HepG2 (cell line): Measurements from ENCODE around the gene TRNP1. TPM values are rescaled to one million over a fixed set of nuclear protein-coding genes. Genes with fewer than 3 reads are reported as not detected.

Experiments
- ATAC-seq: fragments of 200-7000 bp; cut with Tn5 transposase; 3 replicates; pipeline ENCODE4 v1.9.1; 2020; ENCODE audit warnings: mild to moderate bottlenecking, moderate library complexity
- BruUV-seq: library from RNA; stranded (reverse); fragments of 400-500 nt; replicated peaks from 2 replicates; lab custom pipeline; 2021; lab: Mats Ljungman, UMichigan
- CTCF ChIA-PET: fragments of 300-600 bp; formaldehyde crosslinking; extraction: SDS; loops from one replicate; lab custom pipeline; 2021; ENCODE audit warnings: low total read pairs, inconsistent platforms, low intra/inter-chr PET ratio; lab: Yijun Ruan, JAX
- POLR2A ChIA-PET: fragments of 350-600 bp; sonication (Branson Sonifier 250); formaldehyde crosslinking; loops from one replicate; lab custom pipeline; 2020; ENCODE audit warnings: antibody characterized with exemption, inconsistent platforms; lab: Yijun Ruan, JAX
- DNase-seq: peaks from one replicate; pipeline ENCODE4 v3.0.0-alpha.2; 2015; ENCODE audit warnings: low spot score
- FAIRE-seq: peaks from 3 replicates; lab custom pipeline; 2011; peaks lifted over from hg19 to GRCh38; lab: Jason Lieb, UNC
- H2AFZ ChIP-seq: one replicate; pipeline ENCODE4 v1.6.1; 2011; ENCODE audit warnings: low read length, inconsistent platforms
- H3K27ac ChIP-seq: fragments of 300-600 bp; 3 replicates; pipeline ENCODE4 v1.8.0; 2011; ENCODE audit warnings: mixed run types, mild to moderate bottlenecking, mixed read lengths, low read length, inconsistent platforms; ENCODE audit not compliant: insufficient read depth; ENCODE audit errors: extremely low read length
- H3K27me3 ChIP-seq, 2 experiments: fragments of 200-600 bp in 1 of 2; 2 replicates in 1 of 2; 3 replicates in 1 of 2; pipeline versions ENCODE4 v1.6.0 to v1.8.0; 2011; ENCODE audit warnings: low read length in 2 of 2, mild to moderate bottlenecking in 2 of 2, moderate library complexity in 2 of 2, inconsistent platforms in 1 of 2; ENCODE audit not compliant: insufficient read depth in 2 of 2, control insufficient read depth in 1 of 2
- H3K36me3 ChIP-seq, 2 experiments: fragments of 200-600 bp in 1 of 2; replicated peaks in 1 of 2; 2 replicates in 1 of 2; 3 replicates in 1 of 2; pipeline versions ENCODE4 v1.5.1 to v1.8.0; 2011; ENCODE audit warnings: low read length in 2 of 2, inconsistent platforms in 1 of 2; ENCODE audit not compliant: insufficient read depth in 2 of 2, control insufficient read depth in 1 of 2
- H3K4me1 ChIP-seq: 2 replicates; pipeline ENCODE4 v1.5.1; 2012; ENCODE audit warnings: low read length, inconsistent platforms; ENCODE audit not compliant: insufficient read depth
- H3K4me2 ChIP-seq: 2 replicates; pipeline ENCODE4 v1.6.0; 2011; ENCODE audit warnings: low read depth, low read length, inconsistent platforms
- H3K4me3 ChIP-seq, 3 experiments: fragments of 200-600 bp in 1 of 3; sonication (generic), shearing (Covaris generic) in 1 of 3; replicated peaks in 1 of 3; 2 replicates each; pipeline ENCODE4 v1.5.1; 2011 to 2016; ENCODE audit warnings: low read length in 3 of 3, inconsistent platforms in 2 of 3, low read depth in 2 of 3, mild to moderate bottlenecking in 2 of 3, control low read depth in 1 of 3, mixed read lengths in 1 of 3; ENCODE audit not compliant: insufficient read depth in 1 of 3
- H3K79me2 ChIP-seq: one replicate; pipeline ENCODE4 v1.6.1; 2011; ENCODE audit warnings: low read length, inconsistent platforms; ENCODE audit not compliant: insufficient read depth
- H3K9ac ChIP-seq: 2 replicates; pipeline ENCODE4 v1.6.0; 2011; ENCODE audit warnings: mild to moderate bottlenecking, low read depth, low read length, inconsistent platforms; ENCODE audit not compliant: insufficient read depth
- H3K9me3 ChIP-seq: 2 replicates; pipeline ENCODE4 v1.5.1; 2012; ENCODE audit warnings: mild to moderate bottlenecking, low read length
- H4K20me1 ChIP-seq: 2 replicates; pipeline ENCODE4 v1.6.0; 2011; ENCODE audit warnings: inconsistent platforms, mild to moderate bottlenecking, low read length, moderate library complexity; ENCODE audit not compliant: insufficient read depth
- DPF2 ChIP-seq: sonication (generic); formaldehyde crosslinking; IDR thresholded peaks from 2 replicates; pipeline ENCODE4 v1.4.0; 2020; ENCODE audit warnings: mild to moderate bottlenecking, low read depth, missing genetic modification reagents, borderline replicate concordance
- GABPB1 ChIP-seq: IDR thresholded peaks from 2 replicates; pipeline ENCODE4 v1.6.1; 2016; ENCODE audit warnings: mild to moderate bottlenecking, missing genetic modification reagents, moderate library complexity, missing compliant biosample characterization
- HOXA7 ChIP-seq: sonication (generic); formaldehyde crosslinking; IDR thresholded peaks from 2 replicates; pipeline ENCODE4 v1.8.1; 2022; ENCODE audit warnings: mild to moderate bottlenecking, missing genetic modification reagents, moderate library complexity
- NONO ChIP-seq, 2 experiments: fragments of 450-650 bp in 1 of 2; sonication (generic) in 1 of 2; formaldehyde crosslinking in 1 of 2; IDR thresholded peaks in 1 of 2; conservative IDR thresholded peaks in 1 of 2; 2 replicates each; pipeline versions ENCODE4 v1.6.1 to v1.8.0; 2017 to 2022; ENCODE audit warnings: mild to moderate bottlenecking in 1 of 2, missing genetic modification reagents in 1 of 2, moderate library complexity in 1 of 2
- POLR2A ChIP-seq, 2 experiments: IDR thresholded peaks; 2 replicates each; pipeline ENCODE4 v1.6.1; 2011; ENCODE audit warnings: low read depth in 2 of 2, low read length in 2 of 2, mild to moderate bottlenecking in 1 of 2, moderate library complexity in 1 of 2; ENCODE audit not compliant: insufficient read depth in 1 of 2
- POLR2G ChIP-seq: fragments of 200-400 bp; formaldehyde crosslinking; IDR thresholded peaks from 2 replicates; pipeline ENCODE4 v1.6.1; 2018; ENCODE audit warnings: mild to moderate bottlenecking, low read depth, low read length, moderate library complexity
- ZC3H13 ChIP-seq: sonication (generic); formaldehyde crosslinking; IDR thresholded peaks from 2 replicates; pipeline ENCODE4 v1.8.1; 2023; ENCODE audit warnings: mild to moderate bottlenecking, missing genetic modification reagents, moderate library complexity
- ZFP91 ChIP-seq: sonication (generic); formaldehyde crosslinking; IDR thresholded peaks from 2 replicates; pipeline ENCODE4 v1.9.0; 2022; ENCODE audit warnings: missing genetic modification reagents, mild to moderate bottlenecking, borderline replicate concordance
- ZNF230 ChIP-seq: sonication (generic); formaldehyde crosslinking; IDR thresholded peaks from 2 replicates; pipeline ENCODE4 v1.4.0; 2020; ENCODE audit warnings: mild to moderate bottlenecking, missing genetic modification reagents
- ZNF34 ChIP-seq: sonication (generic); formaldehyde crosslinking; IDR thresholded peaks from 2 replicates; pipeline ENCODE4 v1.4.0; 2020; ENCODE audit warnings: mild to moderate bottlenecking, missing genetic modification reagents, borderline replicate concordance
- ZNF510 ChIP-seq: sonication (generic); formaldehyde crosslinking; IDR thresholded peaks from 2 replicates; pipeline ENCODE4 v1.4.0; 2020; ENCODE audit warnings: low read depth, mild to moderate bottlenecking, missing genetic modification reagents
- ZNF557 ChIP-seq: sonication (generic); formaldehyde crosslinking; IDR thresholded peaks from 2 replicates; pipeline ENCODE4 v1.4.0; 2020; ENCODE audit warnings: missing genetic modification reagents
- ZNF691 ChIP-seq: sonication (generic); formaldehyde crosslinking; IDR thresholded peaks from 2 replicates; pipeline ENCODE4 v1.4.0; 2020; ENCODE audit warnings: missing genetic modification reagents, low read depth, mild to moderate bottlenecking, borderline replicate concordance
- ZNF720 ChIP-seq: sonication (generic); formaldehyde crosslinking; IDR thresholded peaks from 2 replicates; pipeline ENCODE4 v1.4.0; 2020; ENCODE audit warnings: missing genetic modification reagents
- WGBS: methylation state at CpG from one replicate; pipeline ENCODE4 v1.1.6; 2017; ENCODE audit warnings: low lambda C conversion rate; 5-methylcytosine and 5-hydroxymethylcytosine counted together
- in situ Hi-C: cut with HindIII; loops from 2 replicates; pipeline ENCODE4 v1.10.0; 2017; ENCODE audit warnings: low pct_unique_long_range_greater_than_20kb; ENCODE audit not compliant: extremely low pct_ligation_motif_present
- intact Hi-C: fragments of 100-400 bp; cut with micrococcal nuclease; formaldehyde crosslinking; loops from one replicate; pipeline ENCODE4 v1.10.0; 2022; ENCODE audit not compliant: unreplicated experiment
- polyA plus RNA-seq, 8 experiments: library from polyadenylated mRNA; depleted of rRNA in 3 of 8; stranded (reverse) in 7 of 8; unstranded in 1 of 8; fragments of >200 nt; fragmentation: Illumina TruSeq in 4 of 8; extraction: Trizol in 4 of 8; gene quantifications; 2 replicates each; pipeline versions ENCODE4 v1.2.1 to v1.2.3, GENCODE V29; 2011 to 2016; ENCODE audit warnings: low read depth in 4 of 8, missing spikeins in 1 of 8, mixed read lengths in 1 of 8; ENCODE audit not compliant: insufficient read depth in 1 of 8
- total RNA-seq, 5 experiments: library from RNA; depleted of rRNA; stranded (reverse); fragments of >200 nt; fragmentation: Illumina TruSeq; extraction: Trizol; gene quantifications; 2 replicates each; pipeline ENCODE4 v1.2.3, GENCODE V29; 2016; ENCODE audit warnings: low read depth in 1 of 5
- TF ChIP-seq, protein P1 (sequence below): sonication (generic); formaldehyde crosslinking; conservative IDR thresholded peaks from 2 replicates; pipeline ENCODE4 v1.8.1; 2023; ENCODE audit warnings: missing genetic modification reagents
- TF ChIP-seq, protein P2 (sequence below): sonication (generic); formaldehyde crosslinking; IDR thresholded peaks from 2 replicates; pipeline ENCODE4 v1.4.0; 2020; ENCODE audit warnings: missing genetic modification reagents

TRNP1 gene
- total and polyA plus RNA-seq, 2 of the 13 experiments (the other 11 are each of a cell fraction or from before 2014, with no cell fraction given): 42.0 to 158 TPM

- POLR2A ChIA-PET: interaction anchor here (1.2 to 2.6 kb wide), 5 partner anchors 8 to 91 kb away, joined by 3 to 9 read pairs (median 8); partner anchors contain the start of genes NR0B2 and TENT5B
- no peaks in the 10 kb centered on the region for H3K9me3 ChIP-seq
- H3K27me3 ChIP-seq: no peaks in the 10 kb centered on the region
- in situ Hi-C loops (no loop called here), intact Hi-C loops (no loop called here)
- CTCF ChIA-PET: no interaction called here
- no peak for DNase-seq
- BruUV-seq: no TSS peak
- H3K4me1 ChIP-seq: peaks cover 61% of the 10 kb centered on the region
- no peaks in the 10 kb centered on the region for H3K36me3 ChIP-seq
- no peak overlapping the region for H2AFZ ChIP-seq
- peaks cover 23% of the 10 kb centered on the region for H4K20me1 ChIP-seq
- H3K4me2 ChIP-seq: peak overlapping the region; percentile 64
- peak; percentile 18 for ATAC-seq
- WGBS: 46% methylated on average over 4 of the region's 10 CpGs
- FAIRE-seq: no peak
- H3K79me2 ChIP-seq: no peaks in the 10 kb centered on the region
- peak overlapping the region in 1 of 3 experiments; percentile 32; a peak in 1 of 6 replicates for H3K4me3 ChIP-seq
- no peak overlapping the region for H3K27ac ChIP-seq
- H3K9ac ChIP-seq: no peak overlapping the region
- TF ChIP-seq POLR2G: peak; percentile 36; the same call in 1 of the 2 replicates
- peak; percentile 55; the same call in 1 of the 2 replicates for TF ChIP-seq ZNF34 (CRISPR knock-in tag)
- 0 out of 2 replicates have a peak, but pooled peaks have one; percentile 29 for TF ChIP-seq ZNF691 (CRISPR knock-in tag)
- no peak for TF ChIP-seq NONO (IDR thresholded peaks at IDR 0.05)
- TF ChIP-seq NONO (CRISPR knock-in tag; conservative IDR thresholded peaks at IDR 0.05): no peak
- no peak for TF ChIP-seq ZNF230
- peak; percentile 6; the same call in 1 of the 2 replicates for TF ChIP-seq ZFP91
- no peak for TF ChIP-seq DPF2 (CRISPR knock-in tag)
- TF ChIP-seq ZC3H13 (CRISPR knock-in tag): peak; percentile 36; the same call in 1 of the 2 replicates
- no peak for TF ChIP-seq ZNF720 (CRISPR knock-in tag)
- no peak for TF ChIP-seq HOXA7 (CRISPR knock-in tag)
- TF ChIP-seq, protein P1, sequence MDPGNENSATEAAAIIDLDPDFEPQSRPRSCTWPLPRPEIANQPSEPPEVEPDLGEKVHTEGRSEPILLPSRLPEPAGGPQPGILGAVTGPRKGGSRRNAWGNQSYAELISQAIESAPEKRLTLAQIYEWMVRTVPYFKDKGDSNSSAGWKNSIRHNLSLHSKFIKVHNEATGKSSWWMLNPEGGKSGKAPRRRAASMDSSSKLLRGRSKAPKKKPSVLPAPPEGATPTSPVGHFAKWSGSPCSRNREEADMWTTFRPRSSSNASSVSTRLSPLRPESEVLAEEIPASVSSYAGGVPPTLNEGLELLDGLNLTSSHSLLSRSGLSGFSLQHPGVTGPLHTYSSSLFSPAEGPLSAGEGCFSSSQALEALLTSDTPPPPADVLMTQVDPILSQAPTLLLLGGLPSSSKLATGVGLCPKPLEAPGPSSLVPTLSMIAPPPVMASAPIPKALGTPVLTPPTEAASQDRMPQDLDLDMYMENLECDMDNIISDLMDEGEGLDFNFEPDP: no peak
- TF ChIP-seq, protein P2, sequence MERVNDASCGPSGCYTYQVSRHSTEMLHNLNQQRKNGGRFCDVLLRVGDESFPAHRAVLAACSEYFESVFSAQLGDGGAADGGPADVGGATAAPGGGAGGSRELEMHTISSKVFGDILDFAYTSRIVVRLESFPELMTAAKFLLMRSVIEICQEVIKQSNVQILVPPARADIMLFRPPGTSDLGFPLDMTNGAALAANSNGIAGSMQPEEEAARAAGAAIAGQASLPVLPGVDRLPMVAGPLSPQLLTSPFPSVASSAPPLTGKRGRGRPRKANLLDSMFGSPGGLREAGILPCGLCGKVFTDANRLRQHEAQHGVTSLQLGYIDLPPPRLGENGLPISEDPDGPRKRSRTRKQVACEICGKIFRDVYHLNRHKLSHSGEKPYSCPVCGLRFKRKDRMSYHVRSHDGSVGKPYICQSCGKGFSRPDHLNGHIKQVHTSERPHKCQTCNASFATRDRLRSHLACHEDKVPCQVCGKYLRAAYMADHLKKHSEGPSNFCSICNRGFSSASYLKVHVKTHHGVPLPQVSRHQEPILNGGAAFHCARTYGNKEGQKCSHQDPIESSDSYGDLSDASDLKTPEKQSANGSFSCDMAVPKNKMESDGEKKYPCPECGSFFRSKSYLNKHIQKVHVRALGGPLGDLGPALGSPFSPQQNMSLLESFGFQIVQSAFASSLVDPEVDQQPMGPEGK (CRISPR knock-in tag): peak; percentile 69
- peak in 1 of 2 experiments; percentile 13; a peak in 2 of 4 replicates for TF ChIP-seq POLR2A (IDR thresholded peaks at IDR 0.05; ENCODE audit: insufficient read depth in 1 of 2, low read depth in 2 of 2, low read length in 2 of 2)
- no peak for TF ChIP-seq ZNF557 (CRISPR knock-in tag)
- 0 out of 2 replicates have a peak, but pooled peaks have one; percentile 5 for TF ChIP-seq GABPB1 (CRISPR knock-in tag)
- 0 out of 2 replicates have a peak, but pooled peaks have one; percentile 37 for TF ChIP-seq ZNF510 (CRISPR knock-in tag)
Measured at GRCh38 chr1:27004471-27005165, 11.1 kb downstream of the TRNP1 start.
